ENCODE data around the gene SPOCK3. TPM values are rescaled to one million over a fixed set of nuclear protein-coding genes. Genes with fewer than 3 reads are reported as not detected.
A peak's percentile ranks its signal among the peaks of the same experiment; 100 is the strongest.
"Not testable (repeated sequence)": the region's sequence is repeated elsewhere in the genome, so short reads cannot be mapped to it uniquely, and the experiment has no call there.

SPOCK3 gene
- total RNA-seq: not detected
- total RNA-seq: 0 to 0.12 reads per million in 2 donors

DNA sequence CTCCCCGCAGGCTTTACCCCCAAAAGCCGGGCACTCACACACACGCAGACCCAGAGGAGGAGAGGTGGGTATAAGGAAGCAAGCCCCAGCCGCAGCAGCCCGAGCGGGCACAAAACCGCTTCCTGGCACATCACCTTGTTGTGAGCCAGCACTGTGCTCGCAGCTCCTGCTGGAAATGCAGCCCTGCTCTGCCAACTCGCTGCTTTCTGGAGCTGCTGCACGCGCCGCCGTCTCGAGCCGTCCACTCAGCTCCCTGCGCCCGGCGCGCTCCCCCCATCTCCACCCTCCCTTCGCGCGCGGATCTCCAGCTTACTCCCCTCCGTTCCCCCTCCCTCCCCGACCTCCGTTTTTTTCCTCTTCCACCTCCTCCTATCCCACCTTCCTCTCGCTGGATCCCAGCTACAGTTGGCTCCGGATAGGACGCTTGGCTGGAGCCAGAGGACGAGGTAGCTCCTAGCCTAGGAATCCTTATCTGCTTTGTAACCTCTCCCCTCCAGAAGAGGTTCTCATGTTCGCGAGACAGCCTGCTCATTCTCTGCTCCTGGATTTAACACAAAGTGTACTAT, at the start of gene SPOCK3:
Gene SPOCK3, minus strand, starts transcription at position 179 of the 566 bp plus-strand sequence.
- H3K4me3 Mint-ChIP-seq: peak within 1 kb of the TSS; percentile 58
- H3K36me3 Mint-ChIP-seq (ENCODE audit: low read depth): no peaks in the 10 kb centered on the region
- no peaks in the 10 kb centered on the region for H3K9me3 ChIP-seq (ENCODE audit: control insufficient read depth, low read length, poor library complexity, severe bottlenecking)
- H3K27me3 Mint-ChIP-seq: peaks cover 29% of the 10 kb centered on the region
- H3K27ac Mint-ChIP-seq: no peak within 1 kb of the TSS
- ATAC-seq (no peak), DNase-seq (no peak)
- no peaks in the 10 kb centered on the region for H3K4me1 Mint-ChIP-seq

- ATAC-seq (no peak), DNase-seq (no peak)
- Mint-ChIP-seq H3K27ac (no peak overlapping the region), H3K4me3 (no peak overlapping the region), H3K36me3 (ENCODE audit: low read depth) (no peaks in the 10 kb centered on the region), H3K27me3 (no peaks in the 10 kb centered on the region), H3K4me1 (no peaks in the 10 kb centered on the region)
- H3K9me3 ChIP-seq (ENCODE audit: control insufficient read depth, low read length, poor library complexity, severe bottlenecking): no peaks in the 10 kb centered on the region
These were observed 48.0 kb upstream of the SPOCK3 start for GRCh38 chr4:167282171-167282864.

GRCh38 chr4:167281545-167281944, 47.3 kb upstream of the SPOCK3 start:
- H3K9me3 ChIP-seq (ENCODE audit: control insufficient read depth, low read length, poor library complexity, severe bottlenecking); H3K36me3 Mint-ChIP-seq (ENCODE audit: low read depth); H3K4me3 Mint-ChIP-seq; H3K27ac Mint-ChIP-seq; H3K4me1 Mint-ChIP-seq; H3K27me3 Mint-ChIP-seq; DNase-seq; ATAC-seq: not testable (repeated sequence)

GRCh38 chr4:167274351-167274750, 40.1 kb upstream of the SPOCK3 start:
- ATAC-seq: no peak

DNA sequence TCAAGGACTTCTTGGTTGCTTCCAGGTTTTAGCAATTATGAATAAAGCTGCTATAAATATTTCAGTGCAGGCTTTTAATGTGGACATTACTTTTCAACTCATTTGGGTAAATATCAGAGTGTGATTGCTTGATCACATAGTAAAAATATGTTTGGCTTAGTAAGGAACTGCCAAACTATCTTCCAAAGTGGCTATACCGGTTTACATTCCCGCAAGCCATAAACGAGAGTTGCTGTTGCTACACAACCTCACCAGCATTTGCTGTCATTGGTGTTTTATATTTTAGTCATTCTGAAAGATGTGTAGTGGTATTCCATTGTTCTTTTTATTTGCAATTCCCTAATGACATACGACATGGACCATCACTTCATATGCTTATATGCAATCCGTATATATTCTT, 30.9 kb upstream of the SPOCK3 start:
- H3K27me3 Mint-ChIP-seq: no peaks in the 10 kb centered on the region
- H3K9me3 ChIP-seq (ENCODE audit: control insufficient read depth, low read length, poor library complexity, severe bottlenecking): peaks cover 5% of the 10 kb centered on the region
- H3K4me3 Mint-ChIP-seq: no peak overlapping the region
- H3K36me3 Mint-ChIP-seq (ENCODE audit: low read depth): no peaks in the 10 kb centered on the region
- ATAC-seq: no peak
- no peak for DNase-seq
- no peak overlapping the region for H3K27ac Mint-ChIP-seq
- H3K4me1 Mint-ChIP-seq: no peaks in the 10 kb centered on the region

More at GRCh38 chr4:167274351-167274750, 40.1 kb upstream of the SPOCK3 start:
- peaks cover 3% of the 10 kb centered on the region for H3K9me3 ChIP-seq (ENCODE audit: control insufficient read depth, low read length, poor library complexity, severe bottlenecking)
- no peak for DNase-seq
- no peaks in the 10 kb centered on the region for H3K36me3 Mint-ChIP-seq (ENCODE audit: low read depth)
- no peaks in the 10 kb centered on the region for H3K4me1 Mint-ChIP-seq
- H3K27me3 Mint-ChIP-seq: no peaks in the 10 kb centered on the region
- H3K4me3 Mint-ChIP-seq: no peak overlapping the region
- H3K27ac Mint-ChIP-seq: no peak overlapping the region

DNA sequence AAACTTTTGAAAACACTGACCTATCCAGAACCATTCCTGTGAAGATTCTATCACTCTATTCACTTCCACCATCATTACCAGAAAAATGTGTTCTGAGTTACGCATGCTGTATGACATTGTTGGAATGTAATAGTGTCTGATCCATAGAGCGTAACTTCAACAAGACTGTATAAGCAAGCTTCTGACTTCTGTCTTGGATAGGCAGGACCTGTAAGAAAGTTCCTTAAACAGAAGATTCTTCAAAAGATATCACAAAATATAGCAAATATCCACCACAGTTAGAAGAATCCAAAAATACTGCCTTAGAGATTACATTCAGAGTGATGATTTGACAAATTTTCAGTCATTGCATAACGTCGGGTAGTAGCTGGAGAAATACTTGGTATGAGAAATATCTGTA, 14.0 kb upstream of the SPOCK3 start:
- no peaks in the 10 kb centered on the region for H3K4me1 Mint-ChIP-seq
- no peaks in the 10 kb centered on the region for H3K9me3 ChIP-seq (ENCODE audit: control insufficient read depth, low read length, poor library complexity, severe bottlenecking)
- DNase-seq (no peak), ATAC-seq (no peak)
- H3K4me3 Mint-ChIP-seq: no peak overlapping the region
- no peaks in the 10 kb centered on the region for H3K27me3 Mint-ChIP-seq
- no peak overlapping the region for H3K27ac Mint-ChIP-seq
- no peaks in the 10 kb centered on the region for H3K36me3 Mint-ChIP-seq (ENCODE audit: low read depth)

GRCh38 chr4:167239627-167240026, 5.3 kb upstream of the SPOCK3 start:
- H3K4me3 Mint-ChIP-seq: no peak overlapping the region
- no peaks in the 10 kb centered on the region for H3K9me3 ChIP-seq (ENCODE audit: control insufficient read depth, low read length, poor library complexity, severe bottlenecking)
- DNase-seq (no peak), ATAC-seq (no peak)
- no peaks in the 10 kb centered on the region for H3K36me3 Mint-ChIP-seq (ENCODE audit: low read depth)
- H3K4me1 Mint-ChIP-seq: no peaks in the 10 kb centered on the region
- peaks cover 8% of the 10 kb centered on the region for H3K27me3 Mint-ChIP-seq
- no peak overlapping the region for H3K27ac Mint-ChIP-seq

GRCh38 chr4:167238226-167238625, 3.9 kb upstream of the SPOCK3 start:
- H3K4me1 Mint-ChIP-seq: no peaks in the 10 kb centered on the region

GRCh38 chr4:167233685-167234315, 494 bp downstream of the SPOCK3 start:
- H3K4me1 Mint-ChIP-seq: no peaks in the 10 kb centered on the region
- peaks cover 29% of the 10 kb centered on the region for H3K27me3 Mint-ChIP-seq
- H3K9me3 ChIP-seq (ENCODE audit: control insufficient read depth, low read length, poor library complexity, severe bottlenecking): no peaks in the 10 kb centered on the region
- ATAC-seq (no peak), DNase-seq (no peak)
- H3K4me3 Mint-ChIP-seq: peak overlapping the region; percentile 58
- no peak overlapping the region for H3K27ac Mint-ChIP-seq
- H3K36me3 Mint-ChIP-seq (ENCODE audit: low read depth): no peaks in the 10 kb centered on the region

More at GRCh38 chr4:167238226-167238625, 3.9 kb upstream of the SPOCK3 start:
- Mint-ChIP-seq H3K4me3 (no peak overlapping the region), H3K27me3 (peaks cover 22% of the 10 kb centered on the region), H3K36me3 (ENCODE audit: low read depth) (no peaks in the 10 kb centered on the region), H3K27ac (no peak overlapping the region)
- H3K9me3 ChIP-seq (ENCODE audit: control insufficient read depth, low read length, poor library complexity, severe bottlenecking): no peaks in the 10 kb centered on the region
- ATAC-seq (no peak), DNase-seq (no peak)

GRCh38 chr4:167232805-167233684, 1.2 kb downstream of the SPOCK3 start:
- no peaks in the 10 kb centered on the region for H3K9me3 ChIP-seq (ENCODE audit: control insufficient read depth, low read length, poor library complexity, severe bottlenecking)
- H3K4me1 Mint-ChIP-seq: no peaks in the 10 kb centered on the region
- ATAC-seq (no peak), DNase-seq (no peak)
- H3K27me3 Mint-ChIP-seq: peaks cover 29% of the 10 kb centered on the region
- H3K36me3 Mint-ChIP-seq (ENCODE audit: low read depth): no peaks in the 10 kb centered on the region
- no peak overlapping the region for H3K4me3 Mint-ChIP-seq
- H3K27ac Mint-ChIP-seq: no peak overlapping the region

- ATAC-seq (no peak), DNase-seq (no peak)
- Mint-ChIP-seq H3K27ac (no peak overlapping the region), H3K4me3 (no peak overlapping the region), H3K36me3 (ENCODE audit: low read depth) (no peaks in the 10 kb centered on the region), H3K4me1 (no peaks in the 10 kb centered on the region), H3K27me3 (peaks cover 29% of the 10 kb centered on the region)
- H3K9me3 ChIP-seq (ENCODE audit: control insufficient read depth, low read length, poor library complexity, severe bottlenecking): no peaks in the 10 kb centered on the region
These were observed 3.5 kb downstream of the SPOCK3 start for GRCh38 chr4:167230744-167231143.

DNA sequence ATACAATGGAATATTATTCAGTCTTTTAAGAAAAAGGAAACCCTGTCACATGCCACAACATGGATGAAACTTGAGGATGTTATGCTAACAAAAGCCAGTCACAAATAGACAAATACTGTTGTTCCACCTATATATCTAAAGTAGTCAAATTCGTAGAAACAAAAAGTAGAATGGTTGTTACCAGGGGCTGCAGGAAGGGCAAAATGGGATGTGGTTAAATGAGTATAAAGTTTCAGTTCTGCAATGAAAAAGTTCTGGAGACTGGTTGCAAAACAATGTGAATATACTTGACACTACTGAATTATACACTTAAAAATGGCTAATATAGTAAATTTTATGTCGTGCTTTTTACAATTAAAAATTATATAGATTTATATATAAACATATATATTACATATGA, 12.2 kb downstream of the SPOCK3 start:
- Mint-ChIP-seq H3K36me3 (ENCODE audit: low read depth) (no peaks in the 10 kb centered on the region), H3K27me3 (no peaks in the 10 kb centered on the region), H3K4me1 (no peaks in the 10 kb centered on the region), H3K4me3 (no peak overlapping the region), H3K27ac (no peak overlapping the region)
- DNase-seq: no peak
- ATAC-seq: no peak
- H3K9me3 ChIP-seq (ENCODE audit: control insufficient read depth, low read length, poor library complexity, severe bottlenecking): no peaks in the 10 kb centered on the region

DNA sequence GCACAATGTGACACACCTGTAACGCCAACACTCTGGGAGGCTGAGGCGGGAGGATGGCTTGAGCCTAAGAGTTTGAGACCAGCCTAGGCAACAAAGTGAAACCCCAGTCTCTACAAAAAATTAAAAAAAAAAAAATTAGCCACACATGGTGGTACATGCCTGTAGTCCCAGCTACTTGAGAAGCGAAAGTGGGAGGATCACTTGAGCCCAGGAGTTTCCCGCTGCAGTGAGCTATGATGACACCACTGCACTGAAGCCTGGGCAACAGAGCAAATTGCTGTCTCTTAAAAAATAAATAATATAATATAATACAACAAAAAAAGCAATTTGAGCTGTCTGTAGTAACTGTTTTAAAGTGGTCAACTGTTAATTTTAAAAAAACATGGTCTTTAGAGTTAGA, 13.2 kb downstream of the SPOCK3 start:
- H3K27ac Mint-ChIP-seq: no peak overlapping the region
- no peaks in the 10 kb centered on the region for H3K36me3 Mint-ChIP-seq (ENCODE audit: low read depth)
- H3K27me3 Mint-ChIP-seq: no peaks in the 10 kb centered on the region
- no peak overlapping the region for H3K4me3 Mint-ChIP-seq
- ATAC-seq: no peak
- no peak for DNase-seq
- H3K4me1 Mint-ChIP-seq: no peaks in the 10 kb centered on the region
- no peaks in the 10 kb centered on the region for H3K9me3 ChIP-seq (ENCODE audit: control insufficient read depth, low read length, poor library complexity, severe bottlenecking)
